Measurements from ENCODE around the gene FRMD4A. TPM values are rescaled to one million over a fixed set of nuclear protein-coding genes. Genes with fewer than 3 reads are reported as not detected.

Gene FRMD4A
- total RNA-seq, 2 experiments from 2014 or later, result 0.17 TPM; not detected in 1

DNA sequence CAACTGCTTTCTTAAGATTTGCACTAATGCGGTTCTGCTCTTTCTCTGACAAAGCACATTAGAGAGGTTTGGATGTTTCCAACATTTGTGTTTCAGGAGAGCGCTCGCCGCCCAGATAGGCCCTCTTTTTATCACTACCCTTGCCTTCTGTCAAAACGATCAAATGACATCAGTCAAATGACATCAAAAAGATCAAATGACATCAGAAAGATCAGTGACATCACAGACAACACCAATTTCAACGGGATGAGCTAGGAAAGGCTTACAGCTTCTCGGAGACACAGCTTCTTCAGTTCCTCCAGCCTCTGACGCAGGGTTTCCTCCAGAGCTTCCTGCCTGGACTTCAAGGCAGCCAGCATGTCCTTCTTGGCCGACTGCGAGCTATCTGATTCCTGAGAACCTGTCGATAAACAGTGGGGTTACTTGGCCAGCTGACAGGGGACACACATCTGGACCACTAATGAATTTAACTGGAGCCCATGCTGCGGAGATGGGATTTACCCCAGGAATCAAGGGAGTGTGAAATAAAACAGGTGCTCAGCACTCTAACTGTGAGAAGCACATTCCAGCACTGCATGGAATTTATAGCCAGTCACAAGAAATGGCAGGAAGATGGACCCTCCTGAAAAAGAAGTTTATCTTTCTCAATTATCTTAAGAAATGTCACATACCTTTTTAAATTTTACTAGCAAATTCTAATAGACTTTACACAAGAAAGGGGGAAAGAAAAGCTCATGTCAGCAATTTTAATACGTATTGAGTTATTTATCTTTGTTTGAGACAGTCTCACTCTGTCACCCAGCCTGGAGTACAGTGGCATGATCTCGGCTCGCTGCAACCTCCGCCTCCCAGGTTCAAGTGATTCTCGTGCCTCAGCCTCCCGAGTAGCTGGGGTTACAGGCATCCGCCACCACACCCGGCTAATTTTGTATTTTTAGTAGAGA, 655.8 kb downstream of the FRMD4A start:
- POLR2A ChIA-PET, result no interaction called here
- CTCF ChIA-PET (ENCODE audit: unreplicated experiment), result no interaction called here
- no peak for TF ChIP-seq EZH2phosphoT487 (IDR thresholded peaks at IDR 0.05; ENCODE audit: borderline replicate concordance, low read depth, low read length)
- TF ChIP-seq, protein P1, sequence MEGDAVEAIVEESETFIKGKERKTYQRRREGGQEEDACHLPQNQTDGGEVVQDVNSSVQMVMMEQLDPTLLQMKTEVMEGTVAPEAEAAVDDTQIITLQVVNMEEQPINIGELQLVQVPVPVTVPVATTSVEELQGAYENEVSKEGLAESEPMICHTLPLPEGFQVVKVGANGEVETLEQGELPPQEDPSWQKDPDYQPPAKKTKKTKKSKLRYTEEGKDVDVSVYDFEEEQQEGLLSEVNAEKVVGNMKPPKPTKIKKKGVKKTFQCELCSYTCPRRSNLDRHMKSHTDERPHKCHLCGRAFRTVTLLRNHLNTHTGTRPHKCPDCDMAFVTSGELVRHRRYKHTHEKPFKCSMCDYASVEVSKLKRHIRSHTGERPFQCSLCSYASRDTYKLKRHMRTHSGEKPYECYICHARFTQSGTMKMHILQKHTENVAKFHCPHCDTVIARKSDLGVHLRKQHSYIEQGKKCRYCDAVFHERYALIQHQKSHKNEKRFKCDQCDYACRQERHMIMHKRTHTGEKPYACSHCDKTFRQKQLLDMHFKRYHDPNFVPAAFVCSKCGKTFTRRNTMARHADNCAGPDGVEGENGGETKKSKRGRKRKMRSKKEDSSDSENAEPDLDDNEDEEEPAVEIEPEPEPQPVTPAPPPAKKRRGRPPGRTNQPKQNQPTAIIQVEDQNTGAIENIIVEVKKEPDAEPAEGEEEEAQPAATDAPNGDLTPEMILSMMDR (conservative IDR thresholded peaks at IDR 0.05; ENCODE audit: low read length), result no peak

GRCh38 chr10:13673156-13673555, 657.6 kb downstream of the FRMD4A start:
- POLR2A ChIA-PET, result no interaction called here

More for the DNA sequence above, 655.8 kb downstream of the FRMD4A start:
- Histone ChIP-seq H3K4me3 (ENCODE audit: low read depth, low read length, poor library complexity, severe bottlenecking) (no peak overlapping the region), H3K27ac (ENCODE audit: low read depth, low read length, poor library complexity, severe bottlenecking) (no peak overlapping the region), H3K36me3 (ENCODE audit: insufficient read depth, low read length) (no peaks in the 10 kb centered on the region), H4K20me1 (ENCODE audit: insufficient read depth, low read length) (no peaks in the 10 kb centered on the region), H2AFZ (ENCODE audit: low read length) (no peak overlapping the region), H3K9me3 (ENCODE audit: low read length) (no peaks in the 10 kb centered on the region), H3K4me1 (ENCODE audit: insufficient read depth, low read length, poor library complexity, severe bottlenecking) (no peaks in the 10 kb centered on the region), H3K9me2 (ENCODE audit: insufficient read depth, low read length) (no peaks in the 10 kb centered on the region), H3K79me2 (ENCODE audit: insufficient read depth, low read depth, low read length) (no peaks in the 10 kb centered on the region), H3K4me2 (ENCODE audit: low read length) (no peak overlapping the region)
- no TSS peak for BruUV-seq (replicated peaks)
- DNase-seq (ENCODE audit: low spot score), result no peak
- intact Hi-C loops (cut with micrococcal nuclease; ENCODE audit: unreplicated experiment), result no loop called here

More at GRCh38 chr10:13673156-13673555, 657.6 kb downstream of the FRMD4A start:
- no peak for DNase-seq (ENCODE audit: low spot score)
- no peak overlapping the region for H3K4me3 ChIP-seq (ENCODE audit: low read depth, low read length, poor library complexity, severe bottlenecking)
- no peaks in the 10 kb centered on the region for H4K20me1 ChIP-seq (ENCODE audit: insufficient read depth, low read length)
- no peaks in the 10 kb centered on the region for H3K9me2 ChIP-seq (ENCODE audit: insufficient read depth, low read length)
- BruUV-seq (replicated peaks), result no TSS peak
- no peak overlapping the region for H3K4me2 ChIP-seq (ENCODE audit: low read length)
- H3K36me3 ChIP-seq (ENCODE audit: insufficient read depth, low read length), result no peaks in the 10 kb centered on the region
- H3K4me1 ChIP-seq (ENCODE audit: insufficient read depth, low read length, poor library complexity, severe bottlenecking), result no peaks in the 10 kb centered on the region
- no peaks in the 10 kb centered on the region for H3K9me3 ChIP-seq (ENCODE audit: low read length)
- CTCF ChIA-PET (ENCODE audit: unreplicated experiment), result no interaction called here
- no peaks in the 10 kb centered on the region for H3K79me2 ChIP-seq (ENCODE audit: insufficient read depth, low read depth, low read length)
- intact Hi-C loops (cut with micrococcal nuclease; ENCODE audit: unreplicated experiment), result no loop called here
- TF ChIP-seq, protein P1 (conservative IDR thresholded peaks at IDR 0.05; ENCODE audit: low read length), result no peak
- TF ChIP-seq EZH2phosphoT487 (IDR thresholded peaks at IDR 0.05; ENCODE audit: borderline replicate concordance, low read depth, low read length), result no peak
- no peak overlapping the region for H2AFZ ChIP-seq (ENCODE audit: low read length)
- no peak overlapping the region for H3K27ac ChIP-seq (ENCODE audit: low read depth, low read length, poor library complexity, severe bottlenecking)
